K562 (cell line): ENCODE measurements around the gene TMEM128. TPM values are rescaled to one million over a fixed set of nuclear protein-coding genes. Genes with fewer than 3 reads are reported as not detected.

Experiments used
- CBFA2T3 ChIP-seq: fragments of 450-650 bp; IDR thresholded peaks from 2 replicates; pipeline ENCODE4 v1.6.1; 2017
- GTF2E2 ChIP-seq: fragments of 200-800 bp; sonication (Bioruptor generic); IDR thresholded peaks from 2 replicates; pipeline ENCODE4 v1.6.1; 2016; ENCODE audit warnings: missing genetic modification characterization, missing compliant biosample characterization
- GTF2F1 ChIP-seq: IDR thresholded peaks from 2 replicates; pipeline ENCODE4 v1.6.1; 2011; ENCODE audit warnings: low read depth, low read length, improper control_type of control experiment
- HOXB6 ChIP-seq: fragments of 250-450 bp; sonication (Bioruptor Pico); IDR thresholded peaks from 2 replicates; pipeline ENCODE4 v1.5.1; 2022; ENCODE audit warnings: mild to moderate bottlenecking, borderline replicate concordance
- JUN ChIP-seq, 2 experiments: sonication (generic) in 1 of 2; formaldehyde crosslinking in 1 of 2; IDR thresholded peaks; 2 replicates each; pipeline versions ENCODE4 v1.6.1 to v1.8.0; 2012 to 2022; ENCODE audit warnings: borderline replicate concordance in 2 of 2, mild to moderate bottlenecking in 2 of 2, improper control_type of control experiment in 1 of 2, low read depth in 1 of 2, low read length in 1 of 2, missing genetic modification reagents in 1 of 2
- KLF10 ChIP-seq: fragments of 250-450 bp; sonication (Bioruptor Pico); IDR thresholded peaks from 2 replicates; pipeline ENCODE4 v1.6.1; 2021; ENCODE audit warnings: matching md5 sums
- NR2C2 ChIP-seq, 2 experiments: fragments of 200-800 bp in 1 of 2; sonication (Bioruptor generic) in 1 of 2; sonication (generic) in 1 of 2; formaldehyde crosslinking in 1 of 2; IDR thresholded peaks; 2 replicates each; pipeline versions ENCODE4 v1.6.1 to v1.8.0; 2016 to 2022; ENCODE audit warnings: mild to moderate bottlenecking in 1 of 2, missing compliant biosample characterization in 1 of 2, missing genetic modification characterization in 1 of 2, missing genetic modification reagents in 1 of 2
- RBFOX2 ChIP-seq: fragments of 200-400 bp; formaldehyde crosslinking; IDR thresholded peaks from 2 replicates; pipeline ENCODE4 v1.6.1; 2017; ENCODE audit warnings: low read depth, mild to moderate bottlenecking, low read length, moderate library complexity
- TAF7 ChIP-seq: fragments of 450-650 bp; IDR thresholded peaks from 2 replicates; pipeline ENCODE4 v1.6.1; 2016; ENCODE audit warnings: missing genetic modification characterization, missing compliant biosample characterization
- polyA plus RNA-seq, 8 experiments: library from polyadenylated mRNA; depleted of rRNA in 4 of 8; stranded (reverse) in 5 of 8; unstranded in 3 of 8; fragments of >200 nt; fragmentation: Nextera tagmentation in 2 of 8; fragmentation: Illumina TruSeq in 1 of 8; extraction: Ambion mirVana in 2 of 8; extraction: Trizol in 1 of 8; gene quantifications; 2 replicates each; pipeline versions ENCODE4 v1.2.1 to v1.2.3, GENCODE V29; 2011 to 2014; ENCODE audit warnings: inconsistent platforms in 1 of 8, missing spikeins in 1 of 8
- total RNA-seq, 7 experiments: library from RNA; depleted of rRNA in 6 of 7; stranded (reverse); fragments of >200 nt in 6 of 7; fragmentation: Illumina TruSeq in 2 of 7; extraction: Trizol in 2 of 7; gene quantifications; 2 replicates each; pipeline versions ENCODE4 v1.2.1 to v1.2.3, GENCODE V29; 2011 to 2021; ENCODE audit warnings: low replicate concordance in 1 of 7
- TF ChIP-seq, protein P1 (sequence below): fragments of 250-450 bp; sonication (Bioruptor Pico); IDR thresholded peaks from 2 replicates; pipeline ENCODE4 v1.4.0; 2020
- TF ChIP-seq, protein P2 (sequence below): sonication (generic); formaldehyde crosslinking; IDR thresholded peaks from 2 replicates; pipeline ENCODE4 v1.8.1; 2022; ENCODE audit warnings: missing genetic modification reagents
- TF ChIP-seq, protein P3 (sequence below): fragments of 450-650 bp; IDR thresholded peaks from 2 replicates; pipeline ENCODE4 v1.6.1; 2016
- TF ChIP-seq, protein P4 (sequence below): fragments of 250-450 bp; sonication (Bioruptor Pico); IDR thresholded peaks from 2 replicates; pipeline ENCODE4 v1.4.0; 2020
- TF ChIP-seq, protein P5 (sequence below): fragments of 250-450 bp; sonication (Bioruptor Pico); IDR thresholded peaks from 2 replicates; pipeline ENCODE4 v1.4.0; 2020; ENCODE audit warnings: mild to moderate bottlenecking

The TMEM128 gene
- total and polyA plus RNA-seq, 9 of the 15 experiments (the other 6 are each of a cell fraction or from before 2014, with no cell fraction given), result 9.1 to 40.0 (median 14.3) TPM

DNA sequence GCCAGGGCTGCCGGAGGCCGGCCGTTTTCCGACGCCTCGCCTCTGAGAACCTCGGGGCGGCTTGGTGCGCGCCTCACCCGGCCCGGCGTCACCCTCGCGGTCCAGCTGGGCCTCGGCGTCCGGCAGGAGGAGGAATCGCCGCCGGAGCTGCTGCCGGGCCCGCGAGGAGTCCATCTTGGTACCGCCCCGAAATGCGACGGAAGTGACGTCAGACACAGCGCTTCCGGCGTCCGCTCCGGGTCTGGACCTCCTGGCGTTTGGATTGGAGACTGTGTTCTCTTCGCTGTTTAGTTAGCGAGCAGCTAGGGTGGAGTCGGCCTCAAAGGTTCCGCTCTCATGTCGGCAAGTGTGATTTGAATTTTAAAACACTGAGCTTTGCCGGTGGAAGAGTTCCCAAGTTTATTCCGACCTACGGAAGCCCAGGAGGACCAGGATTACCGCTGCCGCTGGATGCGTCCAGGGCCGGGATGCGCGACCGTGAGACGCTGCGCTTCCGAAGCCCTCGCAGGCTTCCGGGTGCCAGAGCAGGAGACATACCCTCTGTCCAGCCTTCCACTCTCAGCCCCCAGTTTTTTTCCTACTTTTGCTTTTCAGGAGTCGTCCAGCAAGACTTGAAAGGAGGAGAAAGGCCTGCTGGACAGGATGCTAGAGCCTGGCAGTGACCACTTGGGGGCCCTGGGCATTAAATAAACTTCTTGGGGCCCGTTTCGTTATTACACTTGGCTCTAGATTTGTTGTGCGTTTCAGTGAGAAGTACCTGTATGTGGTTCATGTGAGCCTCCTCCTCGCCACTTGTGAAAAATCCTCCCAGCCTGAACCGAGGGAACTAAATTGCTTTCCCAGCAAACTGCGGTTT is at the start of gene TMEM128 (continued):
- TF ChIP-seq, protein P1, sequence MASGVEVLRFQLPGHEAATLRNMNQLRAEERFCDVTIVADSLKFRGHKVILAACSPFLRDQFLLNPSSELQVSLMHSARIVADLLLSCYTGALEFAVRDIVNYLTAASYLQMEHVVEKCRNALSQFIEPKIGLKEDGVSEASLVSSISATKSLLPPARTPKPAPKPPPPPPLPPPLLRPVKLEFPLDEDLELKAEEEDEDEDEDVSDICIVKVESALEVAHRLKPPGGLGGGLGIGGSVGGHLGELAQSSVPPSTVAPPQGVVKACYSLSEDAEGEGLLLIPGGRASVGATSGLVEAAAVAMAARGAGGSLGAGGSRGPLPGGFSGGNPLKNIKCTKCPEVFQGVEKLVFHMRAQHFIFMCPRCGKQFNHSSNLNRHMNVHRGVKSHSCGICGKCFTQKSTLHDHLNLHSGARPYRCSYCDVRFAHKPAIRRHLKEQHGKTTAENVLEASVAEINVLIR (CRISPR knock-in tag), result peak; percentile 92
- TF ChIP-seq KLF10 (CRISPR knock-in tag), result no peak
- TF ChIP-seq, protein P2, sequence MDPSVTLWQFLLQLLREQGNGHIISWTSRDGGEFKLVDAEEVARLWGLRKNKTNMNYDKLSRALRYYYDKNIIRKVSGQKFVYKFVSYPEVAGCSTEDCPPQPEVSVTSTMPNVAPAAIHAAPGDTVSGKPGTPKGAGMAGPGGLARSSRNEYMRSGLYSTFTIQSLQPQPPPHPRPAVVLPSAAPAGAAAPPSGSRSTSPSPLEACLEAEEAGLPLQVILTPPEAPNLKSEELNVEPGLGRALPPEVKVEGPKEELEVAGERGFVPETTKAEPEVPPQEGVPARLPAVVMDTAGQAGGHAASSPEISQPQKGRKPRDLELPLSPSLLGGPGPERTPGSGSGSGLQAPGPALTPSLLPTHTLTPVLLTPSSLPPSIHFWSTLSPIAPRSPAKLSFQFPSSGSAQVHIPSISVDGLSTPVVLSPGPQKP (CRISPR knock-in tag), result no peak
- peak; percentile 69 for TF ChIP-seq JUN (IDR thresholded peaks at IDR 0.05; ENCODE audit: borderline replicate concordance, low read depth, low read length)
- no peak for TF ChIP-seq JUN (CRISPR knock-in tag; IDR thresholded peaks at IDR 0.05; ENCODE audit: borderline replicate concordance)
- TF ChIP-seq GTF2F1, result 0 out of 2 replicates have a peak, but pooled peaks have one; percentile 31
- peak; percentile 83 for TF ChIP-seq TAF7 (tag)
- TF ChIP-seq, protein P3, sequence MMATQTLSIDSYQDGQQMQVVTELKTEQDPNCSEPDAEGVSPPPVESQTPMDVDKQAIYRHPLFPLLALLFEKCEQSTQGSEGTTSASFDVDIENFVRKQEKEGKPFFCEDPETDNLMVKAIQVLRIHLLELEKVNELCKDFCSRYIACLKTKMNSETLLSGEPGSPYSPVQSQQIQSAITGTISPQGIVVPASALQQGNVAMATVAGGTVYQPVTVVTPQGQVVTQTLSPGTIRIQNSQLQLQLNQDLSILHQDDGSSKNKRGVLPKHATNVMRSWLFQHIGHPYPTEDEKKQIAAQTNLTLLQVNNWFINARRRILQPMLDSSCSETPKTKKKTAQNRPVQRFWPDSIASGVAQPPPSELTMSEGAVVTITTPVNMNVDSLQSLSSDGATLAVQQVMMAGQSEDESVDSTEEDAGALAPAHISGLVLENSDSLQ, result peak; percentile 57
- TF ChIP-seq, protein P4, sequence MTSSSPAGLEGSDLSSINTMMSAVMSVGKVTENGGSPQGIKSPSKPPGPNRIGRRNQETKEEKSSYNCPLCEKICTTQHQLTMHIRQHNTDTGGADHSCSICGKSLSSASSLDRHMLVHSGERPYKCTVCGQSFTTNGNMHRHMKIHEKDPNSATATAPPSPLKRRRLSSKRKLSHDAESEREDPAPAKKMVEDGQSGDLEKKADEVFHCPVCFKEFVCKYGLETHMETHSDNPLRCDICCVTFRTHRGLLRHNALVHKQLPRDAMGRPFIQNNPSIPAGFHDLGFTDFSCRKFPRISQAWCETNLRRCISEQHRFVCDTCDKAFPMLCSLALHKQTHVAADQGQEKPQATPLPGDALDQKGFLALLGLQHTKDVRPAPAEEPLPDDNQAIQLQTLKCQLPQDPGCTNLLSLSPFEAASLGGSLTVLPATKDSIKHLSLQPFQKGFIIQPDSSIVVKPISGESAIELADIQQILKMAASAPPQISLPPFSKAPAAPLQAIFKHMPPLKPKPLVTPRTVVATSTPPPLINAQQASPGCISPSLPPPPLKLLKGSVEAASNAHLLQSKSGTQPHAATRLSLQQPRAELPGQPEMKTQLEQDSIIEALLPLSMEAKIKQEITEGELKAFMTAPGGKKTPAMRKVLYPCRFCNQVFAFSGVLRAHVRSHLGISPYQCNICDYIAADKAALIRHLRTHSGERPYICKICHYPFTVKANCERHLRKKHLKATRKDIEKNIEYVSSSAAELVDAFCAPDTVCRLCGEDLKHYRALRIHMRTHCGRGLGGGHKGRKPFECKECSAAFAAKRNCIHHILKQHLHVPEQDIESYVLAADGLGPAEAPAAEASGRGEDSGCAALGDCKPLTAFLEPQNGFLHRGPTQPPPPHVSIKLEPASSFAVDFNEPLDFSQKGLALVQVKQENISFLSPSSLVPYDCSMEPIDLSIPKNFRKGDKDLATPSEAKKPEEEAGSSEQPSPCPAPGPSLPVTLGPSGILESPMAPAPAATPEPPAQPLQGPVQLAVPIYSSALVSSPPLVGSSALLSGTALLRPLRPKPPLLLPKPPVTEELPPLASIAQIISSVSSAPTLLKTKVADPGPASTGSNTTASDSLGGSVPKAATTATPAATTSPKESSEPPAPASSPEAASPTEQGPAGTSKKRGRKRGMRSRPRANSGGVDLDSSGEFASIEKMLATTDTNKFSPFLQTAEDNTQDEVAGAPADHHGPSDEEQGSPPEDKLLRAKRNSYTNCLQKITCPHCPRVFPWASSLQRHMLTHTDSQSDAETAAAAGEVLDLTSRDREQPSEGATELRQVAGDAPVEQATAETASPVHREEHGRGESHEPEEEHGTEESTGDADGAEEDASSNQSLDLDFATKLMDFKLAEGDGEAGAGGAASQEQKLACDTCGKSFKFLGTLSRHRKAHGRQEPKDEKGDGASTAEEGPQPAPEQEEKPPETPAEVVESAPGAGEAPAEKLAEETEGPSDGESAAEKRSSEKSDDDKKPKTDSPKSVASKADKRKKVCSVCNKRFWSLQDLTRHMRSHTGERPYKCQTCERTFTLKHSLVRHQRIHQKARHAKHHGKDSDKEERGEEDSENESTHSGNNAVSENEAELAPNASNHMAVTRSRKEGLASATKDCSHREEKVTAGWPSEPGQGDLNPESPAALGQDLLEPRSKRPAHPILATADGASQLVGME, result no peak
- TF ChIP-seq HOXB6 (CRISPR knock-in tag), result no peak
- TF ChIP-seq CBFA2T3, result no peak
- TF ChIP-seq RBFOX2, result peak; percentile 99
- peak; percentile 75; the same call in 1 of the 2 replicates for TF ChIP-seq GTF2E2 (tag)
- peak; percentile 78; the same call in 1 of the 2 replicates for TF ChIP-seq NR2C2 (CRISPR knock-in tag; IDR thresholded peaks at IDR 0.05)
- TF ChIP-seq NR2C2 (tag; IDR thresholded peaks at IDR 0.05), result peak; percentile 60; the same call in 1 of the 2 replicates
- TF ChIP-seq, protein P5, sequence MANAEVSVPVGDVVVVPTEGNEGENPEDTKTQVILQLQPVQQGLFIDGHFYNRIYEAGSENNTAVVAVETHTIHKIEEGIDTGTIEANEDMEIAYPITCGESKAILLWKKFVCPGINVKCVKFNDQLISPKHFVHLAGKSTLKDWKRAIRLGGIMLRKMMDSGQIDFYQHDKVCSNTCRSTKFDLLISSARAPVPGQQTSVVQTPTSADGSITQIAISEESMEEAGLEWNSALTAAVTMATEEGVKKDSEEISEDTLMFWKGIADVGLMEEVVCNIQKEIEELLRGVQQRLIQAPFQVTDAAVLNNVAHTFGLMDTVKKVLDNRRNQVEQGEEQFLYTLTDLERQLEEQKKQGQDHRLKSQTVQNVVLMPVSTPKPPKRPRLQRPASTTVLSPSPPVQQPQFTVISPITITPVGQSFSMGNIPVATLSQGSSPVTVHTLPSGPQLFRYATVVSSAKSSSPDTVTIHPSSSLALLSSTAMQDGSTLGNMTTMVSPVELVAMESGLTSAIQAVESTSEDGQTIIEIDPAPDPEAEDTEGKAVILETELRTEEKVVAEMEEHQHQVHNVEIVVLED (CRISPR knock-in tag), result peak; percentile 37
